Psoas muscle (tissue), 8 donors: ENCODE results near the gene ACAA1. TPM values are rescaled to one million over a fixed set of nuclear protein-coding genes. Genes with fewer than 3 reads are reported as not detected.
A peak's percentile ranks its signal among the peaks of the same experiment; 100 is the strongest.
"Not testable (repeated sequence)": the region's sequence is repeated elsewhere in the genome, so short reads cannot be mapped to it uniquely, and the experiment has no call there.

Experiments used
- ATAC-seq, 4 donors: fragments of 200-7000 bp; cut with Tn5 transposase; one replicate each; pipeline ENCODE4 v1.9.1; 2020; ENCODE audit warnings: moderate library complexity in 3 of 4, mild to moderate bottlenecking in 2 of 4
- DNase-seq, 2 donors: peaks; one replicate each; pipeline ENCODE4 v3.0.0-alpha.2; 2020
- H3K27ac ChIP-seq: fragments of 200-600 bp; one replicate; pipeline ENCODE4 v1.8.0; 2022
- H3K27me3 ChIP-seq, 3 donors: fragments of 200-600 bp in 1 of 3; one replicate each; pipeline versions ENCODE4 v1.6.1 to v1.8.0; 2013 to 2022; ENCODE audit warnings: low read length in 2 of 3, mild to moderate bottlenecking in 2 of 3, moderate library complexity in 1 of 3; ENCODE audit not compliant: insufficient read depth in 3 of 3
- H3K36me3 ChIP-seq, 2 donors: fragments of 200-600 bp in 1 of 2; one replicate each; pipeline versions ENCODE4 v1.6.1 to v1.8.0; 2013 to 2022; ENCODE audit warnings: low read depth in 1 of 2, mild to moderate bottlenecking in 1 of 2, moderate library complexity in 1 of 2; ENCODE audit not compliant: insufficient read depth in 1 of 2
- H3K4me1 ChIP-seq: fragments of 200-600 bp; one replicate; pipeline ENCODE4 v1.8.0; 2022
- H3K4me3 ChIP-seq: fragments of 200-600 bp; one replicate; pipeline ENCODE4 v1.8.0; 2022; ENCODE audit warnings: mild to moderate bottlenecking
- H3K9me3 ChIP-seq: fragments of 200-600 bp; one replicate; pipeline ENCODE4 v1.8.0; 2022
- CTCF ChIP-seq: fragments of 200-600 bp; IDR thresholded peaks from one replicate; pipeline ENCODE4 v1.8.0; 2022; ENCODE audit warnings: antibody characterized with exemption
- WGBS, 3 donors: extraction: QIAGEN DNeasy Blood & Tissue Kit; methylation state at CpG; one replicate each; pipeline versions ENCODE4 v1.1.6 to v1.1.7; 2013; 5-methylcytosine and 5-hydroxymethylcytosine counted together
- intact Hi-C, 2 donors: fragments of 100-400 bp; cut with DNase I; formaldehyde crosslinking; loops; one replicate each; pipeline versions ENCODE4 v1.11.0 to v1.14.2; 2022
- polyA plus RNA-seq, 3 donors: library from polyadenylated mRNA; stranded (reverse); fragments of 200-250 nt; gene quantifications; one replicate each; pipeline ENCODE4 v1.2.3, GENCODE V29; 2013
- total RNA-seq, 4 donors: library from RNA; stranded (reverse); fragmentation: NEBNext Ultra II Directional in 2 of 4; extraction: Animal tissue kit (Norgen Biotek cat#: 25700) in 2 of 4; gene quantifications; one replicate each; pipeline versions ENCODE4 v1.2.1 to v1.2.4, GENCODE V29; 2021 to 2023
- donor health status: healthy with polysubstance abuse.
- donor health status: DM: no; HTN: no; CAD: no; lungs with moderate emphysema.
- donor health status: Bipolar disorder and iron deficiency.
- donor health status: healthy.
- donor health status: DM: yes; HTN: yes; CAD: no.
- donor health status: DM: no; HTN: no; CAD: no.
- donor health status: DM: no; HTN: no; CAD: no.
- donor health status: DM: yes; HTN: yes; CAD: no.

The ACAA1 gene
- total and polyA plus RNA-seq, 7 donors = 23.6 to 52.2 (median 34.9) TPM

GRCh38 chr3:38163117-38163840, 26.4 kb upstream of the ACAA1 start:
- TF ChIP-seq CTCF = peak; percentile 10
- 92 to 93% (median 92%) methylated on average over 12 of the region's 12 CpGs for WGBS, 3 donors
- H3K4me3 ChIP-seq = no peak overlapping the region
- DNase-seq = no peak
- no peaks in the 10 kb centered on the region for H3K9me3 ChIP-seq
- H3K27ac ChIP-seq = no peak overlapping the region
- H3K27me3 ChIP-seq = no peaks in the 10 kb centered on the region
- H3K4me1 ChIP-seq = peaks cover 22% of the 10 kb centered on the region
- intact Hi-C loops = loop anchor here in 1 of 2 donors (10.0 kb wide), 1 partner anchor 1168 kb away; the partner anchor contains the start of genes EPM2AIP1 and MLH1
- H3K36me3 ChIP-seq = no peaks in the 10 kb centered on the region
- no peak for ATAC-seq

GRCh38 chr3:38160704-38161103, 23.8 kb upstream of the ACAA1 start:
- intact Hi-C loops = loop anchor here in 1 of 2 donors (10.0 kb wide), 1 partner anchor 1166 kb away; the partner anchor contains the start of genes EPM2AIP1 and MLH1
- H3K9me3 ChIP-seq, H3K27ac ChIP-seq, H3K4me3 ChIP-seq, H3K4me1 ChIP-seq, ATAC-seq, DNase-seq, H3K36me3 ChIP-seq, H3K27me3 ChIP-seq: not testable (repeated sequence)
- WGBS, 3 donors = 90 to 95% (median 95%) methylated on average over 11 of the region's 11 CpGs

DNA sequence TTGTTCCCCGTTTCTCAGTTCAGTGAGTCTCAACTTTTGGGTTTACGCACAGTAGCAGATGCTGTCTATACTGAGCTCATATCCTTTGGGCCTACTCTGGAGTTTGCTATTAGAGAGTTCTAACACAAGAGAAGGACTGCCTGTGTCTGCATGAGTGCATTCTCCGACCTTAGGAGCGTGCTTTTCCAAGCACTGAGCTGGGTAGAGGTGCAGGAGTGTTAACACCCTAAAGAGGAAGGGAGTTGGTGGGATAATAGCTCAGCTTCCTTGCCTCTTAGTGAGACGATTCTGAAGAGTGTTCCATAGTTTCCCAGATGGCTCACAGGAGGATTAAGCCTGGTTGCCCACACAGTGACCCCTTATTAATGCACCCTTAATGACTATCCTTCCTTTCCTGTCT, 21.5 kb upstream of the ACAA1 start:
- intact Hi-C loops = no loop called here
- no peak for TF ChIP-seq CTCF
- Histone ChIP-seq H3K27me3 (no peaks in the 10 kb centered on the region), H3K4me3 (no peak overlapping the region), H3K9me3 (no peaks in the 10 kb centered on the region), H3K36me3 (no peaks in the 10 kb centered on the region), H3K4me1 (no peaks in the 10 kb centered on the region), H3K27ac (no peak overlapping the region)
- 76 to 81% (median 77%) methylated on average over 5 of the region's 5 CpGs for WGBS, 3 donors
- ATAC-seq (no peak), DNase-seq (no peak)

DNA sequence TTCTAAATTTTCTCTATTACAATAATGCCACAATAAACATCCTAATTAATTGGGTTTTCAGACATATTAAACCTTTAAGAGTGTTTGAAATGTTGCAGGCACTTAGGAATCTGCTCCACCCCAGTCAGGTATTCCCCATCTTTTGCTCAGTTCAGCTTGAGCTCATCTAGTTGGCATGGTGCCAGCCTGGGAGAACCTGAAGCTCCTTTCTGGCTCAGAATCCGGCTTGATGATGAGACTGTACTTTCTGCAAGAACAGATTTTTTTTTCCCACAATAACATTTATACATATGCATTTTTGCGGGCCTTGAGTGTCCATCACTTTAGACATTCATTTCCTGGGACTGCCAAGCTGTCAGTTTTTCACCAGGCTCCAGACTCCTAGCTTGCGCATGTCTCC, 20.7 kb upstream of the ACAA1 start:
- 86 to 90% (median 88%) methylated on average over 3 of the region's 3 CpGs for WGBS, 3 donors
- TF ChIP-seq CTCF = no peak
- H3K36me3 ChIP-seq = no peaks in the 10 kb centered on the region
- H3K4me1 ChIP-seq = no peaks in the 10 kb centered on the region
- no peak for ATAC-seq
- no peak for DNase-seq
- no peak overlapping the region for H3K27ac ChIP-seq
- no peaks in the 10 kb centered on the region for H3K9me3 ChIP-seq
- intact Hi-C loops = no loop called here
- no peaks in the 10 kb centered on the region for H3K27me3 ChIP-seq
- no peak overlapping the region for H3K4me3 ChIP-seq

DNA sequence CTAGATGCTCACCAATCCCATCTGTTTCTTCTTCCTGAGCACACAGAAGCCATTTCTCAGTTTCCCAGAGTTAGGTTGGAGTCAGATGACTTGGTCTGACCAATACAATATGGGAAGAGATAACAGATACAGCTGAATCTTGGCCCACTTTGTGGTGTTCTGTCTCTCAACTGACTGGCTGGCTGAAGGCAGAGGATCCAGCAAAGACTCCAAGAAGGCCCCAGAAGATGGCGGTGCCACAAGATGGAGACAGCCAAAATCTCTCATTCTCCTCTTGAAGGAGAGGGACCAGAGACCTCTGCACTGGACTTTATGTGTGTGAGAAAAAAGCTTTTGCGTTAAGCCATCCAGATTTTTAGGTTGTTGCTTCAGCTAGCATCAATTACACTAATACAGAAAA, 20.2 kb upstream of the ACAA1 start:
- H3K4me1 ChIP-seq = no peaks in the 10 kb centered on the region
- no peak overlapping the region for H3K4me3 ChIP-seq
- ATAC-seq (no peak), DNase-seq (no peak)
- no peaks in the 10 kb centered on the region for H3K27me3 ChIP-seq
- intact Hi-C loops = no loop called here
- WGBS, 3 donors = 95 to 98% (median 97%) methylated on average over 2 of the region's 2 CpGs
- no peaks in the 10 kb centered on the region for H3K36me3 ChIP-seq
- H3K9me3 ChIP-seq = no peaks in the 10 kb centered on the region
- no peak for TF ChIP-seq CTCF
- H3K27ac ChIP-seq = no peak overlapping the region
